ENCODE measurements around the gene ACTRT3. TPM values are rescaled to one million over a fixed set of nuclear protein-coding genes. Genes with fewer than 3 reads are reported as not detected.

The ACTRT3 gene
- total RNA-seq: 3.1 and 6.1 TPM in 2 replicates
- 1.8 and 2.8 TPM in 2 replicates for polyA plus RNA-seq
- polyA plus RNA-seq (2012): 2.3 and 2.8 TPM in 2 replicates
- 0.43 and 2.0 TPM in 2 replicates for polyA minus RNA-seq (ENCODE audit: low replicate concordance)

- H3K27ac ChIP-seq (ENCODE audit: insufficient read depth, low read length): peak within 1 kb of the TSS; percentile 56
- peak within 1 kb of the TSS; percentile 73 for H3K9ac ChIP-seq (ENCODE audit: insufficient read depth, low read length)
- peak within 1 kb of the TSS; percentile 90 for H2AFZ ChIP-seq (ENCODE audit: low read length)
- peaks cover 5% of the 10 kb centered on the region for H3K4me1 ChIP-seq (ENCODE audit: control insufficient read depth, extremely low read depth, insufficient read depth, low read length)
- peak within 1 kb of the TSS; percentile 58 to 98 (median 74) for H3K4me3 ChIP-seq (replicated peaks in 1 of 4; ENCODE audit: control extremely low read depth in 1 of 4, insufficient read depth in 1 of 4, low read depth in 3 of 4, low read length in 4 of 4)
- H3K36me3 ChIP-seq (ENCODE audit: control insufficient read depth, insufficient read depth, low read length): no peaks in the 10 kb centered on the region
- H4K20me1 ChIP-seq (ENCODE audit: control insufficient read depth, extremely low read depth, insufficient read depth, low read length): no peaks in the 10 kb centered on the region
- peaks cover 11% of the 10 kb centered on the region for H3K79me2 ChIP-seq (ENCODE audit: control insufficient read depth, insufficient read depth, low read length)
- H3K9me3 ChIP-seq (ENCODE audit: control insufficient read depth, insufficient read depth, low read depth, low read length): no peaks in the 10 kb centered on the region
- DNase-seq (ENCODE audit: low read depth in 2 of 2): peak; percentile 61 to 81
- no peaks in the 10 kb centered on the region for H3K27me3 ChIP-seq (ENCODE audit: control insufficient read depth, insufficient read depth, low read length)
- H3K4me2 ChIP-seq (ENCODE audit: extremely low read depth, insufficient read depth, low read length): peak within 1 kb of the TSS; percentile 67
- TF ChIP-seq CTCF (conservative IDR thresholded peaks at IDR 0.05 in 1 of 2, IDR thresholded peaks at IDR 0.05 in 1 of 2; ENCODE audit: low read depth in 1 of 2, low read length in 2 of 2) (no peak), EZH2 (IDR thresholded peaks at IDR 0.05; ENCODE audit: low read length, missing control alignments) (no peak)
Measured at GRCh38 chr3:169769287-169770181, at the start of gene ACTRT3. ACTRT3 (minus strand) TSS chr3:169769561; CDS start chr3:169769520, 41 bp downstream.

- H3K4me2 ChIP-seq (ENCODE audit: extremely low read depth, insufficient read depth, low read length): no peak overlapping the region
- no peaks in the 10 kb centered on the region for H3K79me2 ChIP-seq (ENCODE audit: control insufficient read depth, insufficient read depth, low read length)
- TF ChIP-seq CTCF (conservative IDR thresholded peaks at IDR 0.05 in 1 of 2, IDR thresholded peaks at IDR 0.05 in 1 of 2; ENCODE audit: low read depth in 1 of 2, low read length in 2 of 2) (no peak), EZH2 (IDR thresholded peaks at IDR 0.05; ENCODE audit: low read length, missing control alignments) (no peak)
- H4K20me1 ChIP-seq (ENCODE audit: control insufficient read depth, extremely low read depth, insufficient read depth, low read length): no peaks in the 10 kb centered on the region
- H3K4me3 ChIP-seq (replicated peaks in 1 of 4; ENCODE audit: control extremely low read depth in 1 of 4, insufficient read depth in 1 of 4, low read depth in 3 of 4, low read length in 4 of 4): no peak overlapping the region
- no peak overlapping the region for H3K27ac ChIP-seq (ENCODE audit: insufficient read depth, low read length)
- DNase-seq (ENCODE audit: low read depth in 2 of 2): peak in 1 of 2 donors; percentile 58
- no peaks in the 10 kb centered on the region for H3K27me3 ChIP-seq (ENCODE audit: control insufficient read depth, insufficient read depth, low read length)
- no peaks in the 10 kb centered on the region for H3K9me3 ChIP-seq (ENCODE audit: control insufficient read depth, insufficient read depth, low read depth, low read length)
- no peaks in the 10 kb centered on the region for H3K4me1 ChIP-seq (ENCODE audit: control insufficient read depth, extremely low read depth, insufficient read depth, low read length)
- no peak overlapping the region for H3K9ac ChIP-seq (ENCODE audit: insufficient read depth, low read length)
- no peak overlapping the region for H2AFZ ChIP-seq (ENCODE audit: low read length)
- H3K36me3 ChIP-seq (ENCODE audit: control insufficient read depth, insufficient read depth, low read length): no peaks in the 10 kb centered on the region
Measured at GRCh38 chr3:169818316-169818715, 49.0 kb upstream of the ACTRT3 start.

- no peaks in the 10 kb centered on the region for H3K9me3 ChIP-seq (ENCODE audit: control insufficient read depth, insufficient read depth, low read depth, low read length)
- H3K27ac ChIP-seq (ENCODE audit: insufficient read depth, low read length): no peak overlapping the region
- H3K4me1 ChIP-seq (ENCODE audit: control insufficient read depth, extremely low read depth, insufficient read depth, low read length): peaks cover 5% of the 10 kb centered on the region
- H3K36me3 ChIP-seq (ENCODE audit: control insufficient read depth, insufficient read depth, low read length): no peaks in the 10 kb centered on the region
- no peak overlapping the region for H3K9ac ChIP-seq (ENCODE audit: insufficient read depth, low read length)
- no peak for TF ChIP-seq EZH2 (IDR thresholded peaks at IDR 0.05; ENCODE audit: low read length, missing control alignments)
- no peaks in the 10 kb centered on the region for H4K20me1 ChIP-seq (ENCODE audit: control insufficient read depth, extremely low read depth, insufficient read depth, low read length)
- H2AFZ ChIP-seq (ENCODE audit: low read length): no peak overlapping the region
- H3K4me2 ChIP-seq (ENCODE audit: extremely low read depth, insufficient read depth, low read length): no peak overlapping the region
- H3K79me2 ChIP-seq (ENCODE audit: control insufficient read depth, insufficient read depth, low read length): no peaks in the 10 kb centered on the region
- no peak overlapping the region for H3K4me3 ChIP-seq (replicated peaks in 1 of 4; ENCODE audit: control extremely low read depth in 1 of 4, insufficient read depth in 1 of 4, low read depth in 3 of 4, low read length in 4 of 4)
- H3K27me3 ChIP-seq (ENCODE audit: control insufficient read depth, insufficient read depth, low read length): no peaks in the 10 kb centered on the region
- DNase-seq (ENCODE audit: low read depth in 2 of 2): no peak
Measured at GRCh38 chr3:169815590-169816150, 46.3 kb upstream of the ACTRT3 start.

Measured in fibroblast of lung (primary cell).